Adrenal gland (tissue), 5 donors: ENCODE data around the gene SRA1.

ENCODE experiments used
- POLR2A ChIP-seq, 2 donors: fragments of 450-650 bp; IDR thresholded peaks; one replicate each; pipeline ENCODE4 v1.6.1; 2017; ENCODE audit warnings: antibody characterized with exemption in 2 of 2, mild to moderate bottlenecking in 2 of 2, moderate library complexity in 1 of 2
- TF ChIP-seq, protein P1 (sequence below), 6 experiments: fragments of 450-650 bp in 4 of 6; fragments of 200-600 bp in 2 of 6; sonication (generic) in 1 of 6; IDR thresholded peaks; 1 replicate in 5 of 6; 2 replicates in 1 of 6; pipeline versions ENCODE4 v1.5.1 to v1.8.0; 2016 to 2021; ENCODE audit warnings: antibody characterized with exemption in 6 of 6, mild to moderate bottlenecking in 2 of 6, moderate library complexity in 1 of 6
- donor health status: DM: no; HTN: no; CAD: no.

- no peak for TF ChIP-seq POLR2A (IDR thresholded peaks at IDR 0.05)
- TF ChIP-seq, protein P1, sequence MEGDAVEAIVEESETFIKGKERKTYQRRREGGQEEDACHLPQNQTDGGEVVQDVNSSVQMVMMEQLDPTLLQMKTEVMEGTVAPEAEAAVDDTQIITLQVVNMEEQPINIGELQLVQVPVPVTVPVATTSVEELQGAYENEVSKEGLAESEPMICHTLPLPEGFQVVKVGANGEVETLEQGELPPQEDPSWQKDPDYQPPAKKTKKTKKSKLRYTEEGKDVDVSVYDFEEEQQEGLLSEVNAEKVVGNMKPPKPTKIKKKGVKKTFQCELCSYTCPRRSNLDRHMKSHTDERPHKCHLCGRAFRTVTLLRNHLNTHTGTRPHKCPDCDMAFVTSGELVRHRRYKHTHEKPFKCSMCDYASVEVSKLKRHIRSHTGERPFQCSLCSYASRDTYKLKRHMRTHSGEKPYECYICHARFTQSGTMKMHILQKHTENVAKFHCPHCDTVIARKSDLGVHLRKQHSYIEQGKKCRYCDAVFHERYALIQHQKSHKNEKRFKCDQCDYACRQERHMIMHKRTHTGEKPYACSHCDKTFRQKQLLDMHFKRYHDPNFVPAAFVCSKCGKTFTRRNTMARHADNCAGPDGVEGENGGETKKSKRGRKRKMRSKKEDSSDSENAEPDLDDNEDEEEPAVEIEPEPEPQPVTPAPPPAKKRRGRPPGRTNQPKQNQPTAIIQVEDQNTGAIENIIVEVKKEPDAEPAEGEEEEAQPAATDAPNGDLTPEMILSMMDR (IDR thresholded peaks at IDR 0.05), result no peak
Measured at GRCh38 chr5:140558542-140558941, 1.3 kb upstream of the SRA1 start.
